AG09319 (cell line): ENCODE measurements around the gene POLR3C.

Experiments
- DNase-seq: peaks from one replicate; pipeline ENCODE4 v3.0.0-alpha.2; 2010; ENCODE audit warnings: low read depth; ENCODE audit errors: extremely low read depth
- CTCF ChIP-seq: IDR thresholded peaks from 2 replicates; pipeline ENCODE4 v1.5.1; 2011; ENCODE audit warnings: low read depth, mild to moderate bottlenecking, inconsistent platforms, low read length, moderate library complexity

The POLR3C gene

GRCh38 chr1:145879775-145880174 is 55.8 kb downstream of the POLR3C start:
- no peak for DNase-seq
- TF ChIP-seq CTCF: no peak

GRCh38 chr1:145884675-145885074 is 60.7 kb downstream of the POLR3C start:
- no peak for DNase-seq
- no peak for TF ChIP-seq CTCF

GRCh38 chr1:145885738-145886287 is 61.8 kb downstream of the POLR3C start, which contains the start of gene ANKRD35:
Gene ANKRD35, minus strand, starts transcription at chr1:145885866. Its CDS starts 108 bp downstream, at chr1:145885758.
- no peak for TF ChIP-seq CTCF
- DNase-seq: no peak

GRCh38 chr1:145886390-145886789 is 62.4 kb downstream of the POLR3C start:
- no peak for DNase-seq

GRCh38 chr1:145886816-145887215 is 62.8 kb downstream of the POLR3C start:
- no peak for DNase-seq
- TF ChIP-seq CTCF: no peak

More at GRCh38 chr1:145886390-145886789, 62.4 kb downstream of the POLR3C start:
- TF ChIP-seq CTCF: no peak

- DNase-seq: no peak
- TF ChIP-seq CTCF: no peak
Observed at GRCh38 chr1:145887631-145888030, 63.6 kb downstream of the POLR3C start.

- DNase-seq: no peak
Observed at GRCh38 chr1:145889722-145890121, 65.7 kb downstream of the POLR3C start.

More at GRCh38 chr1:145889722-145890121, 65.7 kb downstream of the POLR3C start:
- no peak for TF ChIP-seq CTCF
